GM12878 (cell line): ENCODE measurements around the gene SPTBN1. TPM values are rescaled to one million over a fixed set of nuclear protein-coding genes. Genes with fewer than 3 reads are reported as not detected.

ENCODE experiments used
- ATF2 ChIP-seq: IDR thresholded peaks from 2 replicates; pipeline ENCODE4 v1.6.1; 2012; ENCODE audit warnings: low read length, inconsistent platforms
- BCL11A ChIP-seq: IDR thresholded peaks from 2 replicates; pipeline ENCODE4 v1.6.1; 2011; ENCODE audit warnings: low read depth, low read length
- CBX3 ChIP-seq: fragments of 200-600 bp; sonication (generic); IDR thresholded peaks from 2 replicates; pipeline ENCODE4 v1.6.1; 2016; ENCODE audit warnings: low read depth, borderline replicate concordance
- EP300 ChIP-seq, 2 experiments: fragments of 150-350 bp in 1 of 2; IDR thresholded peaks; 2 replicates each; pipeline ENCODE4 v1.6.1; 2011 to 2012; ENCODE audit warnings: low read depth in 2 of 2, low read length in 2 of 2, borderline replicate concordance in 1 of 2, improper control_type of control experiment in 1 of 2, inconsistent platforms in 1 of 2; ENCODE audit not compliant: control insufficient read depth in 1 of 2
- IKZF1 ChIP-seq: fragments of 450-650 bp; conservative IDR thresholded peaks from 2 replicates; pipeline ENCODE4 v1.6.1; 2017; ENCODE audit warnings: antibody characterized with exemption, mild to moderate bottlenecking
- MLLT1 ChIP-seq: fragments of 450-650 bp; IDR thresholded peaks from 2 replicates; pipeline ENCODE4 v1.6.1; 2016; ENCODE audit warnings: mild to moderate bottlenecking
- SMC3 ChIP-seq: IDR thresholded peaks from 2 replicates; pipeline ENCODE4 v1.6.1; 2011; ENCODE audit warnings: low read length, improper control_type of control experiment, borderline replicate concordance
- ZBTB40 ChIP-seq: fragments of 450-650 bp; IDR thresholded peaks from 2 replicates; pipeline ENCODE4 v1.6.1; 2016; ENCODE audit warnings: mild to moderate bottlenecking, moderate library complexity, borderline replicate concordance
- ZNF592 ChIP-seq: fragments of 450-650 bp; IDR thresholded peaks from 2 replicates; pipeline ENCODE4 v1.6.1; 2017; ENCODE audit warnings: mild to moderate bottlenecking, moderate library complexity
- polyA plus RNA-seq, 11 experiments: library from polyadenylated mRNA; depleted of rRNA in 4 of 11; unstranded in 6 of 11; stranded (reverse) in 5 of 11; fragments of >200 nt; fragmentation: Nextera tagmentation in 4 of 11; fragmentation: Illumina TruSeq in 1 of 11; extraction: Ambion mirVana in 4 of 11; extraction: Trizol in 1 of 11; gene quantifications; 1 replicate in 1 of 11; 2 replicates in 10 of 11; pipeline versions ENCODE4 v1.2.1 to v1.2.3, GENCODE V29; 2011 to 2016; ENCODE audit warnings: inconsistent platforms in 2 of 11, missing spikeins in 2 of 11, low read depth in 1 of 11
- total RNA-seq, 4 experiments: library from RNA; depleted of rRNA in 3 of 4; stranded (reverse); fragments of >200 nt in 3 of 4; fragmentation: Illumina TruSeq in 1 of 4; extraction: Trizol in 1 of 4; gene quantifications; 2 replicates each; pipeline versions ENCODE4 v1.2.1 to v1.2.3, GENCODE V29; 2013 to 2021

SPTBN1 gene
- total and polyA plus RNA-seq, 10 of the 15 experiments (the other 5 are each of a cell fraction or from before 2014, with no cell fraction given), result 20.6 to 154 (median 76.7) TPM

DNA sequence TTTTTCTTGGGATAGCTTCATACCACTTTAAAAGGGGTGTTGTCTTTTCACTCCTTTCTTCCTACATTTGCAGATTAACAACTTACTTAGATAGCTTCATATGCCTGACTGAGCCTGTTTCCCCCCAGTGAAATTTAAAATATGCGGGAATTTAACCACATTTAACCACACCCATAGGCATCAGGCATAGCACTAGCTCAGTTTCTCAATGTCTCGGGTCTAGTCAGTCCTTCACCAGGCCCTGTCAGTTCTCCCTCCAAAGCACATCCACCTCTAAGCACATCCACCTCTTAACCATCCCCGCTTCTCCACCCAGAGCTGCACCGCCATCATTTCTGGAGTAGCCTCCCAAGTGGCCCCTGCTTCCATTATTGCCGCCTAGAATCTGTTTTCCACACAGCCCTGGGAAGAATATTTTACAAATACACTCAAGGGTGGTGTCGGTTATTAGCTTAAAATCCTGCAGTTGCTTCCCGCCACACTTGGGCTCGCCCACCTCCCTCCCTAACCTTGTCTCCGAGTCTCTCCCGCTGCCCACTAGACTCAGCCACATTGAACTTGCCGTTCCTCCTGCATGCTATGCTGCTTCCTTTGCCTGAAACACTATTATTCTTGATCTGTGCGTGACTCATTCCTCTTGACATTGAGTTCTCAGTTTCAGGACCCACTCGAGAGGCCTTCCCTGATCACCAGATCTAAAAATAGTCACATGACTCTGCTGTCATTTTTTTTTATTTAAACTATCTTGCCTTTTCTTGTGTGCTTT lies 68.3 kb downstream of the SPTBN1 start (continued):
- TF ChIP-seq ZNF592, result no peak
- peak; percentile 42 for TF ChIP-seq IKZF1
- TF ChIP-seq SMC3, result peak; percentile 11; the same call in 1 of the 2 replicates
- peak in 1 of 2 experiments; percentile 28; a peak in 1 of 4 replicates for TF ChIP-seq EP300 (IDR thresholded peaks at IDR 0.05; ENCODE audit: borderline replicate concordance in 1 of 2, control insufficient read depth in 1 of 2, low read depth in 2 of 2, low read length in 2 of 2)
- 0 out of 2 replicates have a peak, but pooled peaks have one; percentile 43 for TF ChIP-seq ATF2
- TF ChIP-seq MLLT1, result peak; percentile 42
- TF ChIP-seq BCL11A, result peak; percentile 55
- TF ChIP-seq ZBTB40, result peak; percentile 57; the same call in 1 of the 2 replicates
- TF ChIP-seq CBX3, result no peak
